Cardiac muscle cell (in vitro differentiated cells and primary cell): ENCODE results near the gene F9. TPM values are rescaled to one million over a fixed set of nuclear protein-coding genes. Genes with fewer than 3 reads are reported as not detected.

ENCODE experiments used
- DNase-seq, 2 donors: peaks; one replicate each; pipeline versions ENCODE4 v3.0.0 to v3.0.0-alpha.2; 2010 to 2017; ENCODE audit warnings: low read depth in 1 of 2, low spot score in 1 of 2
- H3K27ac ChIP-seq: fragments of 200-600 bp; sonication (generic); 2 replicates; pipeline ENCODE4 v1.5.1; 2016
- H3K27me3 ChIP-seq: fragments of 200-600 bp; sonication (generic); 2 replicates; pipeline ENCODE4 v1.6.0; 2016; ENCODE audit warnings: control low read depth
- H3K36me3 ChIP-seq: fragments of 200-600 bp; sonication (generic); 2 replicates; pipeline ENCODE4 v1.5.1; 2016; ENCODE audit warnings: control low read depth
- H3K4me1 ChIP-seq: fragments of 200-600 bp; sonication (generic); 2 replicates; pipeline ENCODE4 v1.8.1; 2017; ENCODE audit warnings: low read depth, mild to moderate bottlenecking, mixed run types
- H3K4me3 ChIP-seq: fragments of 200-600 bp; sonication (generic); 2 replicates; pipeline ENCODE4 v1.5.1; 2016; ENCODE audit warnings: mild to moderate bottlenecking
- H3K9me3 ChIP-seq: fragments of 200-600 bp; sonication (generic); 2 replicates; pipeline ENCODE4 v1.5.1; 2017; ENCODE audit warnings: low read depth, mild to moderate bottlenecking, control low read depth
- polyA plus RNA-seq: library from polyadenylated mRNA; unstranded; fragments of >200 nt; fragmentation: Nextera tagmentation; extraction: Ambion mirVana; gene quantifications from 2 replicates; pipeline ENCODE4 v1.2.1, GENCODE V29; 2016
- total RNA-seq: library from RNA; depleted of rRNA; stranded (reverse); fragments of >200 nt; gene quantifications from 2 replicates; pipeline ENCODE4 v1.2.3, GENCODE V29; 2016
- TF ChIP-seq, protein P1 (sequence below): IDR thresholded peaks from 2 replicates; pipeline ENCODE4 v1.5.1; 2012; ENCODE audit warnings: low read depth, mild to moderate bottlenecking, low read length

The F9 gene
- total and polyA plus RNA-seq, 2 experiments from 2014 or later, result not detected

- H3K4me3 ChIP-seq, result no peak overlapping the region
- no peak overlapping the region for H3K27ac ChIP-seq
- H3K27me3 ChIP-seq, result no peaks in the 10 kb centered on the region
- TF ChIP-seq, protein P1, sequence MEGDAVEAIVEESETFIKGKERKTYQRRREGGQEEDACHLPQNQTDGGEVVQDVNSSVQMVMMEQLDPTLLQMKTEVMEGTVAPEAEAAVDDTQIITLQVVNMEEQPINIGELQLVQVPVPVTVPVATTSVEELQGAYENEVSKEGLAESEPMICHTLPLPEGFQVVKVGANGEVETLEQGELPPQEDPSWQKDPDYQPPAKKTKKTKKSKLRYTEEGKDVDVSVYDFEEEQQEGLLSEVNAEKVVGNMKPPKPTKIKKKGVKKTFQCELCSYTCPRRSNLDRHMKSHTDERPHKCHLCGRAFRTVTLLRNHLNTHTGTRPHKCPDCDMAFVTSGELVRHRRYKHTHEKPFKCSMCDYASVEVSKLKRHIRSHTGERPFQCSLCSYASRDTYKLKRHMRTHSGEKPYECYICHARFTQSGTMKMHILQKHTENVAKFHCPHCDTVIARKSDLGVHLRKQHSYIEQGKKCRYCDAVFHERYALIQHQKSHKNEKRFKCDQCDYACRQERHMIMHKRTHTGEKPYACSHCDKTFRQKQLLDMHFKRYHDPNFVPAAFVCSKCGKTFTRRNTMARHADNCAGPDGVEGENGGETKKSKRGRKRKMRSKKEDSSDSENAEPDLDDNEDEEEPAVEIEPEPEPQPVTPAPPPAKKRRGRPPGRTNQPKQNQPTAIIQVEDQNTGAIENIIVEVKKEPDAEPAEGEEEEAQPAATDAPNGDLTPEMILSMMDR, result no peak
- peak in 1 of 2 donors; percentile 3 for DNase-seq
- H3K9me3 ChIP-seq, result no peaks in the 10 kb centered on the region
- H3K4me1 ChIP-seq, result no peaks in the 10 kb centered on the region
- no peaks in the 10 kb centered on the region for H3K36me3 ChIP-seq
Measured at GRCh38 chrX:139560221-139560620, 29.7 kb downstream of the F9 start.

DNA sequence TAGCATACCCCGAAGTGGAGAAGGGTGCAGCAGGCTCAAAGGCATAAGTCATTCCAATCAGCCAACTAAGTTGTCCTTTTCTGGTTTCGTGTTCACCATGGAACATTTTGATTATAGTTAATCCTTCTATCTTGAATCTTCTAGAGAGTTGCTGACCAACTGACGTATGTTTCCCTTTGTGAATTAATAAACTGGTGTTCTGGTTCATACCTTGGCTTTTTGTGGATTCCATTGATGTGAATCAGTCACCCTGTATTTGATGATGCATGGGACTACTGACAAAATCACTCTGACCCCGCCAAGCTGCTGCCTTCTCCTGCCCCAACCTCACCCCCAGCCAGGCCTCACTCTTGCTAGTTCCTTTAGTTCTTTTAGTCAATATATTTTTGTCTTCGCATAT is 32.7 kb downstream of the F9 start:
- Histone ChIP-seq H3K4me1 (no peaks in the 10 kb centered on the region), H3K9me3 (no peaks in the 10 kb centered on the region), H3K36me3 (no peaks in the 10 kb centered on the region), H3K27me3 (no peaks in the 10 kb centered on the region), H3K27ac (no peak overlapping the region), H3K4me3 (no peak overlapping the region)
- TF ChIP-seq, protein P1, result no peak
- DNase-seq, result no peak

DNA sequence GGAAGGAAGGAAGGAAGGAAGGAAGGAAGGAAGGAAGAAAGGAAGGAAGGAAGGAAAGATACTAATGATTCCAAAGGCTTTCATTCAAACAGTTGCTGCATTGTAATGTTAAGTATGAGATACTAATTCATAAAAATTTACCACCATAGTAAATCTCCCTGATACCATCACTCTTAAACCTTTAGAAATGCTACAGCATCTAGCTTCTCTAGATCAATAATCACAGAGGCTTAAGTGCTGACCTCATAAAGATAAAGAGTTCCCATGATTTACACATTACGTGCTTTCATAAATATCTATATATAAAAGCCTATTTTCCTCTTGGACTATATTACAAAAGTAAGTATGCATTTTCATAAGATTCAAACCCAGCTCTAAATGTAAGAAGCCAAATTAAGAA is 36.4 kb downstream of the F9 start:
- Histone ChIP-seq H3K27ac (no peak overlapping the region), H3K36me3 (no peaks in the 10 kb centered on the region), H3K27me3 (no peaks in the 10 kb centered on the region), H3K4me3 (no peak overlapping the region), H3K9me3 (no peaks in the 10 kb centered on the region), H3K4me1 (no peaks in the 10 kb centered on the region)
- TF ChIP-seq, protein P1, result no peak
- DNase-seq, result no peak

- H3K9me3 ChIP-seq, result no peaks in the 10 kb centered on the region
- no peak for DNase-seq
- H3K4me1 ChIP-seq, result no peaks in the 10 kb centered on the region
- no peaks in the 10 kb centered on the region for H3K27me3 ChIP-seq
- no peak overlapping the region for H3K27ac ChIP-seq
- no peaks in the 10 kb centered on the region for H3K36me3 ChIP-seq
- TF ChIP-seq, protein P1, result no peak
- H3K4me3 ChIP-seq, result no peak overlapping the region
Measured at GRCh38 chrX:139581068-139581467, 50.5 kb downstream of the F9 start.

DNA sequence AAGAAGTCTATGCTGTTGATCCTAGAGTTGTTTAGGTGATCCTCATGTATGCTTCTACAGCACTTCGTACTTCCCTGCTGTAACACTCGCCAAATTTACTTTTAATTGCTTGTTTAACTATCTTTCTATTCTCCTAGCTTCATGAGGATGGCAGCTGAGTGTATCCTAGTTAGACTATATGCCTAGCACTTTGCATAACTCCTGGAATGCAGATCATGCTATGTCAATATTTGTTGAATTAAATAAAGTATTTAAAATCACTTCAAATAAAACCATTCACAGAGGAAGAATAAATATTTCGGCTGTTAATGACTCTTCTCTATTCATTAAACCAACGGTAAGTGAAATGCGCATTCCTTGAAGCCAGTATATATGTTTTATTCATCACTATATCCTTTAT is 55.1 kb downstream of the F9 start:
- TF ChIP-seq, protein P1, result no peak
- Histone ChIP-seq H3K4me3 (no peak overlapping the region), H3K9me3 (no peaks in the 10 kb centered on the region), H3K36me3 (no peaks in the 10 kb centered on the region), H3K4me1 (no peaks in the 10 kb centered on the region), H3K27me3 (no peaks in the 10 kb centered on the region), H3K27ac (no peak overlapping the region)
- no peak for DNase-seq

- Histone ChIP-seq H3K36me3 (no peaks in the 10 kb centered on the region), H3K4me1 (no peaks in the 10 kb centered on the region), H3K27me3 (no peaks in the 10 kb centered on the region), H3K4me3 (no peak overlapping the region), H3K27ac (no peak overlapping the region), H3K9me3 (no peaks in the 10 kb centered on the region)
- TF ChIP-seq, protein P1, result no peak
- no peak for DNase-seq
Measured at GRCh38 chrX:139596068-139596467, 65.5 kb downstream of the F9 start.
